ENCODE measurements around the gene SPOPL.

GRCh38 chr2:138514173-138514572, 12.6 kb downstream of the SPOPL start:
- TF ChIP-seq CTCF (IDR thresholded peaks at IDR 0.05) (no peak), POLR2A (IDR thresholded peaks at IDR 0.05) (no peak)

All from adrenal gland (tissue), 5 donors.